ENCODE results near the gene QPRT.

GRCh38 chr16:29663016-29663806 lies 15.8 kb upstream of the QPRT start, which contains the start of gene SPN:
- TF ChIP-seq CTBP1 (IDR thresholded peaks at IDR 0.05; ENCODE audit: borderline replicate concordance): no peak
- no peak for TF ChIP-seq SUZ12 (IDR thresholded peaks at IDR 0.05)
- no peak for TF ChIP-seq BHLHE40 (IDR thresholded peaks at IDR 0.05; ENCODE audit: borderline replicate concordance)
